Small intestine (tissue), 16 donors: ENCODE results near the gene ZNF836. TPM values are rescaled to one million over a fixed set of nuclear protein-coding genes. Genes with fewer than 3 reads are reported as not detected.

ENCODE experiments used
- DNase-seq, 2 donors: peaks; one replicate each; pipeline versions ENCODE4 v3.0.0 to v3.0.0-alpha.2; 2013
- FAIRE-seq: peaks from 2 replicates; lab custom pipeline; 2012; peaks lifted over from hg19 to GRCh38; lab: Jason Lieb, UNC
- H3K27ac ChIP-seq, 3 donors: one replicate each; pipeline ENCODE4 v1.5.1; 2013; ENCODE audit warnings: low read length in 2 of 3, mild to moderate bottlenecking in 2 of 3, control low read depth in 1 of 3, inconsistent platforms in 1 of 3, low read depth in 1 of 3, moderate library complexity in 1 of 3
- H3K27me3 ChIP-seq, 3 donors: one replicate each; pipeline ENCODE4 v1.6.1; 2013; ENCODE audit warnings: low read length in 3 of 3, inconsistent platforms in 1 of 3; ENCODE audit not compliant: control insufficient read depth in 3 of 3, insufficient read depth in 3 of 3
- H3K36me3 ChIP-seq, 3 donors: one replicate each; pipeline ENCODE4 v1.6.1; 2013; ENCODE audit warnings: low read length in 3 of 3, inconsistent platforms in 1 of 3, low read depth in 1 of 3, mild to moderate bottlenecking in 1 of 3, moderate library complexity in 1 of 3; ENCODE audit not compliant: control insufficient read depth in 3 of 3, insufficient read depth in 2 of 3
- H3K4me1 ChIP-seq, 3 donors: one replicate each; pipeline ENCODE4 v1.6.1; 2013; ENCODE audit warnings: low read length in 2 of 3, inconsistent platforms in 1 of 3, low read depth in 1 of 3, mild to moderate bottlenecking in 1 of 3, moderate library complexity in 1 of 3; ENCODE audit not compliant: control insufficient read depth in 3 of 3, insufficient read depth in 2 of 3
- H3K4me3 ChIP-seq, 3 donors: one replicate each; pipeline ENCODE4 v1.5.1; 2013; ENCODE audit warnings: low read length in 3 of 3, control low read depth in 1 of 3, inconsistent platforms in 1 of 3, low read depth in 1 of 3, mild to moderate bottlenecking in 1 of 3, moderate library complexity in 1 of 3
- H3K9me3 ChIP-seq, 2 donors: one replicate each; pipeline ENCODE4 v1.6.1; 2013; ENCODE audit warnings: low read depth in 1 of 2, low read length in 1 of 2; ENCODE audit not compliant: control insufficient read depth in 2 of 2, insufficient read depth in 1 of 2
- WGBS, 3 donors: extraction: QIAGEN DNeasy Blood & Tissue Kit; methylation state at CpG; one replicate each; pipeline ENCODE4 v1.1.7; 2013; 5-methylcytosine and 5-hydroxymethylcytosine counted together
- long read RNA-seq, 10 donors: transcript quantifications; one replicate each; lab custom pipeline, GENCODE V29; 2026
- polyA plus RNA-seq, 4 donors: library from polyadenylated mRNA; stranded (reverse) in 3 of 4; unstranded in 1 of 4; fragments of 200-250 nt in 3 of 4; fragments of 120-200 nt in 1 of 4; gene quantifications; one replicate each; pipeline versions ENCODE4 v1.2.1 to v1.2.3, GENCODE V29; 2013
- donor health status: healthy with polysubstance abuse.
- donor health status: control.
- donor health status: control.
- donor health status: Bipolar disorder and iron deficiency.
- donor health status: healthy.

Gene ZNF836
- 10 to 100 TPM in 1 of 4 donors, 1 to 10 TPM in 3; 1.8 to 12.3 (median 3.4) TPM for polyA plus RNA-seq
- long read RNA-seq, donor 1, partial matches to known transcripts, result 0 of 1 reads
- long read RNA-seq, donor 1, other reads (novel, unspliced or antisense), result 0 of 1 reads
- long read RNA-seq, donor 2, result 0 reads
- long read RNA-seq, donor 3, partial matches to known transcripts, result 0 of 1 reads
- long read RNA-seq, donor 3, other reads (novel, unspliced or antisense), result 0 of 1 reads
- long read RNA-seq, donor 4, result 0 reads
- long read RNA-seq, donor 5, partial matches to known transcripts, result 0 of 1 reads
- long read RNA-seq, donor 5, other reads (novel, unspliced or antisense), result 0 of 1 reads
- long read RNA-seq, donor 6, partial matches to known transcripts, result 0 of 1 reads
- long read RNA-seq, donor 6, other reads (novel, unspliced or antisense), result 0 of 1 reads
- long read RNA-seq, donor 7, result 0 reads
- long read RNA-seq, donor 8, result 0 reads
- long read RNA-seq, donor 9, result 0 reads
- long read RNA-seq, donor 10, partial matches to known transcripts, result 0 of 1 reads
- long read RNA-seq, donor 10, other reads (novel, unspliced or antisense), result 0 of 1 reads

GRCh38 chr19:52171321-52172169 is at the start of gene ZNF836:
Gene ZNF836, minus strand, starts transcription at chr19:52171621. Its CDS starts 3,549 bp downstream, at chr19:52168072.
- H3K36me3 ChIP-seq, result peaks cover 4 to 11% (median 8%) of the 10 kb centered on the region in 3 donors
- WGBS, 3 donors, result 6 to 8% (median 7%) methylated on average over 37 of the region's 37 CpGs
- no peak for FAIRE-seq
- H3K4me1 ChIP-seq, result peaks cover 0 to 5% (median 4%) of the 10 kb centered on the region in 3 donors
- peak within 1 kb of the TSS; percentile 62 to 77 (median 70) for H3K4me3 ChIP-seq
- peak; percentile 88 to 90 for DNase-seq
- peaks cover 0 to 3% of the 10 kb centered on the region in 2 donors for H3K9me3 ChIP-seq
- peak within 1 kb of the TSS; percentile 73 to 95 (median 92) for H3K27ac ChIP-seq
- no peaks in the 10 kb centered on the region for H3K27me3 ChIP-seq

GRCh38 chr19:52221031-52221430 is 49.6 kb upstream of the ZNF836 start:
- H3K4me1 ChIP-seq, result no peaks in the 10 kb centered on the region
- no peak for FAIRE-seq
- no peak overlapping the region for H3K27ac ChIP-seq
- 97 to 100% (median 98%) methylated on average over 6 of the region's 6 CpGs for WGBS, 3 donors
- DNase-seq, result no peak
- no peaks in the 10 kb centered on the region for H3K9me3 ChIP-seq
- H3K36me3 ChIP-seq, result peaks cover 34 to 72% (median 50%) of the 10 kb centered on the region in 3 donors
- no peak overlapping the region for H3K4me3 ChIP-seq
- no peaks in the 10 kb centered on the region for H3K27me3 ChIP-seq

GRCh38 chr19:52219611-52220010 is 48.2 kb upstream of the ZNF836 start:
- FAIRE-seq, result no peak
- Histone ChIP-seq H3K4me1 (no peaks in the 10 kb centered on the region), H3K27me3 (no peaks in the 10 kb centered on the region), H3K9me3 (no peaks in the 10 kb centered on the region), H3K4me3 (no peak overlapping the region), H3K36me3 (peaks cover 34 to 74% (median 50%) of the 10 kb centered on the region in 3 donors), H3K27ac (no peak overlapping the region)
- WGBS, 3 donors, result 89 to 95% (median 90%) methylated on average over 8 of the region's 8 CpGs
- no peak for DNase-seq

GRCh38 chr19:52217576-52217975 is 46.2 kb upstream of the ZNF836 start:
- 86 to 90% (median 89%) methylated on average over 5 of the region's 5 CpGs for WGBS, 3 donors

GRCh38 chr19:52216401-52216800 is 45.0 kb upstream of the ZNF836 start:
- 95 to 97% (median 97%) methylated on average over 3 of the region's 3 CpGs for WGBS, 3 donors
- FAIRE-seq (no peak), DNase-seq (no peak)
- peaks cover 50 to 90% (median 53%) of the 10 kb centered on the region in 3 donors for H3K36me3 ChIP-seq
- H3K4me1 ChIP-seq, result no peaks in the 10 kb centered on the region
- no peak overlapping the region for H3K4me3 ChIP-seq
- no peak overlapping the region for H3K27ac ChIP-seq
- H3K27me3 ChIP-seq, result no peaks in the 10 kb centered on the region
- no peaks in the 10 kb centered on the region for H3K9me3 ChIP-seq

More at GRCh38 chr19:52217576-52217975, 46.2 kb upstream of the ZNF836 start:
- Histone ChIP-seq H3K9me3 (no peaks in the 10 kb centered on the region), H3K36me3 (peaks cover 42 to 85% (median 56%) of the 10 kb centered on the region in 3 donors), H3K27ac (no peak overlapping the region), H3K4me3 (no peak overlapping the region), H3K27me3 (no peaks in the 10 kb centered on the region), H3K4me1 (no peaks in the 10 kb centered on the region)
- FAIRE-seq (no peak), DNase-seq (no peak)

DNA sequence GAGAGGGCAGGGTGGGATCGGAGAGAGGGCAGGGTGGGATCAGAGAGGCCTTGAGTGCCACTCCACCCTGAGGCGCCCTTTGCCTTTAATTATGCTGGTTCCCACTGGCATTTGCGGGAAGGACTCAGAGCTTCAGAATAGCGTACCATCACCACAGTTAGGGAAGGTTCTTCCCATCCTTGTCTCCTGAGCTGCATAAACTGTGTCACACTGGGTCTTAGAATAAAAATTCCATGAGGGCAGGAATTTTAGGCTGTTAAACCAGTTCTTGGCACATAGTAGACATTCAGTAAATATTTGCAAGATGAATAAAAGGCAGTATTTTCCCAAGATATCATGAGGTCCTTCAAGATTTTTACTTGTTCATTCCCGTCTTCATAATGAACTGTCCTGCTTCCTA is 42.8 kb upstream of the ZNF836 start:
- no peak overlapping the region for H3K4me3 ChIP-seq
- no peaks in the 10 kb centered on the region for H3K27me3 ChIP-seq
- H3K9me3 ChIP-seq, result no peaks in the 10 kb centered on the region
- no peak overlapping the region for H3K27ac ChIP-seq
- 94 to 99% (median 96%) methylated on average over 5 of the region's 5 CpGs for WGBS, 3 donors
- H3K4me1 ChIP-seq, result no peaks in the 10 kb centered on the region
- FAIRE-seq (no peak), DNase-seq (no peak)
- peaks cover 44 to 82% (median 49%) of the 10 kb centered on the region in 3 donors for H3K36me3 ChIP-seq

- peaks cover 41 to 88% (median 42%) of the 10 kb centered on the region in 3 donors for H3K36me3 ChIP-seq
- FAIRE-seq (no peak), DNase-seq (no peak)
- H3K27ac ChIP-seq, result no peak overlapping the region
- H3K4me3 ChIP-seq, result no peak overlapping the region
- no peaks in the 10 kb centered on the region for H3K9me3 ChIP-seq
- no peaks in the 10 kb centered on the region for H3K4me1 ChIP-seq
- WGBS, 3 donors, result 97 to 99% (median 98%) methylated on average over 25 of the region's 25 CpGs
- H3K27me3 ChIP-seq, result no peaks in the 10 kb centered on the region
Measured at GRCh38 chr19:52212572-52213255, 41.3 kb upstream of the ZNF836 start.
